Peyer's patch (tissue), 4 donors: ENCODE data around the gene RIGI. TPM values are rescaled to one million over a fixed set of nuclear protein-coding genes. Genes with fewer than 3 reads are reported as not detected.
A peak's percentile ranks its signal among the peaks of the same experiment; 100 is the strongest.
"Not testable (repeated sequence)": the region's sequence is repeated elsewhere in the genome, so short reads cannot be mapped to it uniquely, and the experiment has no call there.

Experiments
- DNase-seq, 3 donors: peaks; one replicate each; pipeline ENCODE4 v3.0.0-alpha.2; 2017 to 2019
- H3K27ac ChIP-seq, 4 donors: fragments of 200-600 bp; sonication (generic); one replicate each; pipeline ENCODE4 v1.5.1; 2016 to 2019
- H3K27me3 ChIP-seq, 2 donors: fragments of 200-600 bp; sonication (generic); one replicate each; pipeline ENCODE4 v1.5.1; 2019
- H3K36me3 ChIP-seq, 3 donors: fragments of 200-600 bp; sonication (generic); one replicate each; pipeline ENCODE4 v1.5.1; 2016 to 2019
- H3K4me1 ChIP-seq, 4 donors: fragments of 200-600 bp; sonication (generic); one replicate each; pipeline ENCODE4 v1.5.1; 2016 to 2019
- H3K4me3 ChIP-seq, 4 donors: fragments of 200-600 bp; sonication (generic); 1 replicate in 3 of 4; 2 replicates in 1 of 4; pipeline ENCODE4 v1.5.1; 2016 to 2019; ENCODE audit warnings: mild to moderate bottlenecking in 1 of 4
- H3K9me3 ChIP-seq, 4 donors: fragments of 200-600 bp; sonication (generic); one replicate each; pipeline ENCODE4 v1.5.1; 2016 to 2019; ENCODE audit warnings: mild to moderate bottlenecking in 1 of 4
- CTCF ChIP-seq, 6 experiments: fragments of 450-650 bp in 4 of 6; fragments of 200-600 bp in 2 of 6; sonication (generic) in 1 of 6; IDR thresholded peaks; one replicate each; pipeline ENCODE4 v1.5.1; 2017 to 2019; ENCODE audit warnings: antibody characterized with exemption in 6 of 6, mild to moderate bottlenecking in 3 of 6, moderate library complexity in 1 of 6
- POLR2A ChIP-seq, 2 donors: fragments of 450-650 bp; IDR thresholded peaks; one replicate each; pipeline ENCODE4 v1.5.1; 2017; ENCODE audit warnings: antibody characterized with exemption in 2 of 2, mild to moderate bottlenecking in 2 of 2, moderate library complexity in 2 of 2
- total RNA-seq, 4 donors: library from RNA; depleted of rRNA; stranded (reverse); fragments of >200 nt; gene quantifications; one replicate each; pipeline ENCODE4 v1.1.0, GENCODE V29; 2016

RIGI gene
- total RNA-seq, 4 donors from 2014 or later, result 15.3 to 21.5 (median 17.7) TPM

- no peaks in the 10 kb centered on the region for H3K36me3 ChIP-seq
- no peaks in the 10 kb centered on the region for H3K27me3 ChIP-seq
- H3K9me3 ChIP-seq, result no peaks in the 10 kb centered on the region
- peak; percentile 86 to 95 (median 92) for DNase-seq
- TF ChIP-seq CTCF (IDR thresholded peaks at IDR 0.05) (no peak), POLR2A (IDR thresholded peaks at IDR 0.05) (peak; percentile 60 to 87)
- peaks cover 0 to 24% (median 5%) of the 10 kb centered on the region in 4 donors for H3K4me1 ChIP-seq
- H3K4me3 ChIP-seq, result peak within 1 kb of the TSS; percentile 61 to 79 (median 74)
- H3K27ac ChIP-seq, result peak within 1 kb of the TSS; percentile 83 to 93 (median 91)
These were observed 26.3 kb upstream of the RIGI start, which contains the start of the genes SMIM27 and TOPORS for GRCh38 chr9:32552172-32552872. TSS of gene SMIM27 (plus strand) at chr9:32552327. CDS start at chr9:32552435, 108 bp downstream. TSS of gene TOPORS (minus strand) at chr9:32552586. CDS start at chr9:32552436, 150 bp downstream.

- peak overlapping the region; percentile 83 to 93 (median 91) for H3K27ac ChIP-seq
These were observed 25.5 kb upstream of the RIGI start for GRCh38 chr9:32551276-32552051.

GRCh38 chr9:32550562-32551275 lies 24.7 kb upstream of the RIGI start:
- Histone ChIP-seq H3K27ac (peak overlapping the region; percentile 83 to 93 (median 91)), H3K27me3 (no peaks in the 10 kb centered on the region), H3K36me3 (no peaks in the 10 kb centered on the region), H3K4me3 (peak overlapping the region; percentile 61 to 79 (median 74)), H3K4me1 (peaks cover 0 to 24% (median 5%) of the 10 kb centered on the region in 4 donors), H3K9me3 (no peaks in the 10 kb centered on the region)
- TF ChIP-seq CTCF (IDR thresholded peaks at IDR 0.05), result no peak
- peak in 1 of 2 donors; percentile 25 for TF ChIP-seq POLR2A (IDR thresholded peaks at IDR 0.05)
- peak; percentile 92 to 97 (median 94) for DNase-seq

More at GRCh38 chr9:32551276-32552051, 25.5 kb upstream of the RIGI start:
- TF ChIP-seq CTCF (IDR thresholded peaks at IDR 0.05), result no peak
- no peak for TF ChIP-seq POLR2A (IDR thresholded peaks at IDR 0.05)
- peak; percentile 49 to 66 (median 61) for DNase-seq
- no peaks in the 10 kb centered on the region for H3K36me3 ChIP-seq
- no peaks in the 10 kb centered on the region for H3K9me3 ChIP-seq
- H3K4me1 ChIP-seq, result peaks cover 0 to 24% (median 5%) of the 10 kb centered on the region in 4 donors
- peak overlapping the region; percentile 61 to 79 (median 74) for H3K4me3 ChIP-seq
- H3K27me3 ChIP-seq, result no peaks in the 10 kb centered on the region

GRCh38 chr9:32550150-32550561 lies 24.2 kb upstream of the RIGI start:
- Histone ChIP-seq H3K4me1 (peaks cover 0 to 24% (median 5%) of the 10 kb centered on the region in 4 donors), H3K4me3 (peak overlapping the region; percentile 61 to 79 (median 74)), H3K27me3 (no peaks in the 10 kb centered on the region), H3K9me3 (no peaks in the 10 kb centered on the region), H3K27ac (peak overlapping the region; percentile 83 to 93 (median 91)), H3K36me3 (no peaks in the 10 kb centered on the region)
- no peak for TF ChIP-seq CTCF (IDR thresholded peaks at IDR 0.05)
- no peak for DNase-seq

GRCh38 chr9:32548213-32548612 lies 22.2 kb upstream of the RIGI start:
- H3K36me3 ChIP-seq, H3K9me3 ChIP-seq, H3K27ac ChIP-seq, H3K4me3 ChIP-seq, H3K27me3 ChIP-seq, DNase-seq: not testable (repeated sequence)
- H3K4me1 ChIP-seq, result peaks cover 0 to 21% (median 4%) of the 10 kb centered on the region in 4 donors
